IgD-negative memory B cell (primary cell): Measurements from ENCODE around the gene FOXN3. TPM values are rescaled to one million over a fixed set of nuclear protein-coding genes. Genes with fewer than 3 reads are reported as not detected.
"Not testable (repeated sequence)": the region's sequence is repeated elsewhere in the genome, so short reads cannot be mapped to it uniquely, and the experiment has no call there.

Experiments
- H3K27ac Mint-ChIP-seq, 3 donors: one replicate each; pipeline ENCODE4 v1.8.0; 2020 to 2022; ENCODE audit warnings: mild to moderate bottlenecking in 3 of 3, mixed read lengths in 3 of 3, moderate library complexity in 1 of 3
- H3K27me3 Mint-ChIP-seq: one replicate; pipeline ENCODE4 v1.8.0; 2021; ENCODE audit warnings: mixed read lengths
- H3K36me3 Mint-ChIP-seq: one replicate; pipeline ENCODE4 v1.8.0; 2020; ENCODE audit warnings: mild to moderate bottlenecking, mixed read lengths
- H3K4me1 Mint-ChIP-seq, 3 donors: one replicate each; pipeline ENCODE4 v1.8.0; 2020 to 2022; ENCODE audit warnings: mixed read lengths in 3 of 3, mild to moderate bottlenecking in 1 of 3
- H3K4me3 Mint-ChIP-seq, 4 donors: one replicate each; pipeline ENCODE4 v1.8.0; 2020 to 2022; ENCODE audit warnings: mild to moderate bottlenecking in 4 of 4, mixed read lengths in 4 of 4, moderate library complexity in 3 of 4
- H3K9me3 Mint-ChIP-seq, 3 donors: one replicate each; pipeline ENCODE4 v1.8.0; 2020 to 2021; ENCODE audit warnings: mixed read lengths in 3 of 3, mild to moderate bottlenecking in 1 of 3
- polyA plus RNA-seq: library from polyadenylated mRNA; unstranded; fragments of 300-500 nt; fragmentation: Illumina TruSeq; gene quantifications from one replicate; pipeline ENCODE4 v1.2.3, GENCODE V29; 2021

Gene FOXN3
- polyA plus RNA-seq, 1 donor from 2014 or later = 62.5 TPM

GRCh38 chr14:89262041-89262440 lies 155.0 kb downstream of the FOXN3 start:
- Mint-ChIP-seq H3K4me1 (peaks cover 21 to 31% (median 30%) of the 10 kb centered on the region in 3 donors), H3K4me3 (peak overlapping the region in 2 of 4 donors; percentile 20 to 49), H3K27me3 (no peaks in the 10 kb centered on the region), H3K9me3 (no peaks in the 10 kb centered on the region), H3K27ac (peak overlapping the region in 1 of 3 donors; percentile 58), H3K36me3 (peaks cover 5% of the 10 kb centered on the region)

- H3K36me3 Mint-ChIP-seq = peaks cover 4% of the 10 kb centered on the region
- no peaks in the 10 kb centered on the region for H3K9me3 Mint-ChIP-seq
- peaks cover 18 to 28% (median 23%) of the 10 kb centered on the region in 3 donors for H3K4me1 Mint-ChIP-seq
- H3K27me3 Mint-ChIP-seq = no peaks in the 10 kb centered on the region
- H3K27ac Mint-ChIP-seq = no peak overlapping the region
- no peak overlapping the region for H3K4me3 Mint-ChIP-seq
Measured at GRCh38 chr14:89260898-89261297, 156.1 kb downstream of the FOXN3 start.

DNA sequence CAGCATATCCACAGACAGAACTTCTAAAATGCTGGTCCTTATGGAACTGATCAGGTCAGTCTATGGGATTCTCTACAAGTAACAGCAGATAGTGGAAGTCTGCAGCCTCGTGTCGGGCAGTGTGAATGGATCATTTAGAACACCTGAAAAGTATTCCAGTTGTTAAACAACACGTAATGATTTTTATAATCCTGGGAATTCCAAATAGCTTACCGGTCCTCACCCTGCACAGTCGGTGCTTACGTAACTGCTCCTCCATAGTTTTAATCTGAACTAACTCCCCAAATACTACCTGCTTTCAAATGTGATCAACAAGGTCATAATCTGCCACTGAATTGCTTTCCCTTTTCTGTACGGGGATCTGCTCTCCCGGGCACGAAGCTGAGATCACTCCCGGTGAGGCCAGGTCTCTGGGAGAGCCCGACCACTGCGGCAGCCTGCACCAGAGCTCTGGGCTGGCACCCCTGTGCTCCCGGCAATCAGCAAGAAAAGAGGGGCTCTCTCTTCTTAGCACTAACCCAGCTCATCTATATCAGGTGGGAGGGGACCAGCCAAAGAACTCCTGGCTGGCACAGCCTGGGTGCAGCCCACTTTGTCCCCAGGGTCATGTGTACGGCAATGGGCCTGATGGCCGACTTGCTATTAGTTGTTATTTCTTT lies 157.0 kb downstream of the FOXN3 start:
- H3K27me3 Mint-ChIP-seq = no peaks in the 10 kb centered on the region
- peaks cover 4% of the 10 kb centered on the region for H3K36me3 Mint-ChIP-seq
- H3K9me3 Mint-ChIP-seq = no peaks in the 10 kb centered on the region
- peaks cover 18 to 24% (median 18%) of the 10 kb centered on the region in 3 donors for H3K4me1 Mint-ChIP-seq
- H3K27ac Mint-ChIP-seq = no peak overlapping the region
- no peak overlapping the region for H3K4me3 Mint-ChIP-seq

GRCh38 chr14:89258728-89259273 lies 158.2 kb downstream of the FOXN3 start:
- Mint-ChIP-seq H3K27me3 (no peaks in the 10 kb centered on the region), H3K36me3 (peaks cover 4% of the 10 kb centered on the region), H3K4me3 (no peak overlapping the region), H3K4me1 (peaks cover 9 to 17% (median 12%) of the 10 kb centered on the region in 3 donors), H3K9me3 (no peaks in the 10 kb centered on the region), H3K27ac (peak overlapping the region in 2 of 3 donors; percentile 45 to 53)

GRCh38 chr14:89256951-89257350 lies 160.1 kb downstream of the FOXN3 start:
- H3K36me3 Mint-ChIP-seq = peaks cover 9% of the 10 kb centered on the region
- H3K27ac Mint-ChIP-seq = peak overlapping the region in 1 of 3 donors; percentile 28
- no peaks in the 10 kb centered on the region for H3K27me3 Mint-ChIP-seq
- H3K4me1 Mint-ChIP-seq = peaks cover 12 to 16% (median 14%) of the 10 kb centered on the region in 3 donors
- no peaks in the 10 kb centered on the region for H3K9me3 Mint-ChIP-seq
- H3K4me3 Mint-ChIP-seq = no peak overlapping the region

DNA sequence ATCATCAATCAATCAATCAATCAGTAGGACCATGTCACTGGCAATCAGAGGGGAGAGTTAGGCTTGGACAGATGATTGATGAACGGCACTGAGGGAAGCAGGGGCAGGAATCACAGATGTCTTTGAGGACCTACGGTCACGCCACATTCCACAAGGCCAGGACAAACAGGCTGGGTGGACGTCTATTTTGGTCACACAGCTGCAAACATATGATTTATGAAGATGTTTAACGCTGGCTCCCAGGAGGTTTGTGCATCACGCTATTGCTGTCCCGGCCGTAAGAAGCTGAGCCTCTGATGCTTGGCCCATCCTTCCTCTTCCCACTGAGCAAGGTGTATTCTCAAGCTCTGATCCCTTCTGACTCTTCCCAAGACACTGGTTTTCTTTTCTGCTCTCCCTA lies 160.8 kb downstream of the FOXN3 start:
- H3K4me1 Mint-ChIP-seq = peaks cover 12 to 19% (median 14%) of the 10 kb centered on the region in 3 donors

DNA sequence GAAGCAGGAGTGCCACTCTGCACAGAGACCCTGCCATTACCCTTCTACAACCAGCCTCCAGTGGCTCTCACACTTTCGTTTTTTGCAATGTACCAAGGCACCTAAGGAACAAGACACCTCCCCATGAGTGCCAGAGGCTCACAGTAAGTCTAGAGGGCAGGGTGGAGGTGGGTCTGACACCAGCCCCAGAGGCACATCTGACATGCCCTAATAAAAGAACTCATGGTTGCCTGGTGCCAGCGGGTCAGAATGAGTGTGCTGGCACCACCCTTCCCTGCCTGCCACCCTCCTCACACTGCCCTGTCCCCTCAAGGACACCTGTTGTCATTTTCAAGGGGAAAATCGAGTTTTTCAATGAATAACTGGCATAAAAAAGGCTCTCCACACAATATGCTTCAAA lies 161.2 kb downstream of the FOXN3 start:
- peaks cover 12 to 23% (median 14%) of the 10 kb centered on the region in 3 donors for H3K4me1 Mint-ChIP-seq
- no peak overlapping the region for H3K27ac Mint-ChIP-seq
- peaks cover 0 to under 1% (median 0%) of the 10 kb centered on the region in 3 donors for H3K9me3 Mint-ChIP-seq
- no peaks in the 10 kb centered on the region for H3K27me3 Mint-ChIP-seq
- no peak overlapping the region for H3K4me3 Mint-ChIP-seq
- H3K36me3 Mint-ChIP-seq = peaks cover 9% of the 10 kb centered on the region

More for the DNA sequence above, 160.8 kb downstream of the FOXN3 start:
- Mint-ChIP-seq H3K36me3 (peaks cover 9% of the 10 kb centered on the region), H3K27me3 (no peaks in the 10 kb centered on the region), H3K4me3 (no peak overlapping the region), H3K27ac (no peak overlapping the region), H3K9me3 (no peaks in the 10 kb centered on the region)

DNA sequence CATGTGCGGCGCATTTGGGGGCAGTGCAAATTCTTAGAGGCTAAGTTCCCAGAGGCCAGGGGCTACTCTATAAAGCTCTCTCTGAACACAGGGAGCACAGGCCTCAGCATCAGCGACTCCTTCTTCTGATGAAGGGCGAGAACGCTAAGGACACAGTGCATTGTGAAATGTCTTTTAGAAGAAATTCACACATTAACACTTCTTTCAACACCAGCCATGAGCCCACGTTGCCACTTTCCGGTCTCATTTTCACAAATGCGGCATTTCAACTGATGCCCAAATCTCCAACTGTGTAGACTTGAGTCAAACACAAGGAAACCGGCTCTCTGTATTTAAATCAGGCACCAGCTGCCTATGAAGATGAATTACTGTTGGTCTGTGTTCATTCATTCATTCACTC lies 162.0 kb downstream of the FOXN3 start:
- peaks cover 13% of the 10 kb centered on the region for H3K36me3 Mint-ChIP-seq
- H3K27me3 Mint-ChIP-seq = no peaks in the 10 kb centered on the region
- H3K4me1 Mint-ChIP-seq = peaks cover 16 to 26% (median 17%) of the 10 kb centered on the region in 3 donors
- H3K27ac Mint-ChIP-seq = no peak overlapping the region
- peaks cover 0 to 4% (median 0%) of the 10 kb centered on the region in 3 donors for H3K9me3 Mint-ChIP-seq
- H3K4me3 Mint-ChIP-seq = no peak overlapping the region

DNA sequence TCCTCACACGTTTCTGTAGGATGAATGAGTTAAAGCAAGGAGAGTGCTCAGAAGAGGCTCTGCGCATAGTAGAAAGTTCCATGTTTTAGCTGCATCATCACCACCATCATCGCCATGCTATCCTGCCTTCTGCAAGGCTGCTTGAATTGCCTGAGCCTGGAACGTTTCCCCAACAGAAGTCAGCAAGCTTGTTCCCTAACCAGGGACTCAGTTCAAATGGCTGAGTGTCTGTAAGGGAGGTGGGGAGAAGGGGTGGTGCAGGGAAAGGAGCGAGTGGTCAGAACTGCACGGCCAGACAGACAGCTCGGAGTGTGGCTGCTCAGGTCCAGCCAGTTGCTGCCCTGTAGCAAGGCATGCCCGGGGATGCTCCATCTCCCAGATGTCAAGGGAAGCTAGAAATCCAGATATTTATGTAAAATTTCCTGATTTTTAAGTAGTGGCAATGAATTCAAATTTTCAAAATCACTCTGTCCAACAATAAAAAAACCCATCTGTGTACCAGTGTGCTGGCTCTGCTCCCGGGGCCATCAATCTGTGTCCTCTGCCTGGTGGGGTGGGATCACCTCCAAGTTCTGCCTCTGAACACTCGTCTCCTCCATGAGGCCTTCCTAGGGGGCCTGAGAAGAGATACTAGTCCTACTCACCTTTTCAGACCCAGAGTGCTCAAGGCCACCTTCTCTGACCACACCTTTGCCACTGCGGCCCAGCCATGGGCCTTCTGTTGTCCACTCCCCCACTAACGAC lies 162.7 kb downstream of the FOXN3 start:
- Mint-ChIP-seq H3K27ac (peak overlapping the region in 1 of 3 donors; percentile 8), H3K27me3 (no peaks in the 10 kb centered on the region), H3K9me3 (peaks cover 0 to 4% (median 0%) of the 10 kb centered on the region in 3 donors), H3K4me1 (peaks cover 16 to 28% (median 18%) of the 10 kb centered on the region in 3 donors), H3K4me3 (no peak overlapping the region), H3K36me3 (peaks cover 16% of the 10 kb centered on the region)

DNA sequence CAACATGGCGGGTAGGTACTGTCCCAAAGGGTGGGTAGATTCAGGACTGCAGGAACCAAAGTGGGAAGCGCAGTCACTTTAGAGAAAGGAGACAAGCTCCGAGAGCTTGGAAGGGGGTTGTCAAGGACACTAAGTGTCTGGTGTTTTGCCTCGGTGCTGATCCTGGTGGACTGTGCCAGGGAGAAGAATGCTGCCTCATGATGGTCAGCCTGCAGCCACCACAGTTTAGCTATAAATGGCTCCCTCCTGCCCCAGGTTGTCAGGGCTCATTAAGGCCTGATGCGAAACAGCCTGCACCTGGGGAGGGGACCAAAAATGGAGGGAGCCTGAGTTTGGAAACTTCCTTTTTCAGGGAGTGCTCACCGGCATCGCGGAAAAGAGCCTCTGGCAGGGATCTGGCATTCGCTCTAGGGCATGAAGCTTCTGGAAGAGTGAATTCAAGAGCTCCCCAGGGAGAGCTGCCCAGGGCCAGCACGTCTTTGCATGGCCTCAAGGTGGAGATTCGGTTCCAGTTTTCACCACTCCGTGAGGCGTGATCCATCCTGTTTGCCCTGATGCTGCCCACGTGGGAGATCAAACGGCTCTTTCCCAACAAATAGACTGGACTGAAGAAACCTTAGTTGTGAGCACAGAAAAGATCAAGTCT lies 164.0 kb downstream of the FOXN3 start:
- peak overlapping the region in 1 of 3 donors; percentile 33 for H3K27ac Mint-ChIP-seq
- peaks cover 0 to 4% (median 0%) of the 10 kb centered on the region in 3 donors for H3K9me3 Mint-ChIP-seq
- no peaks in the 10 kb centered on the region for H3K27me3 Mint-ChIP-seq
- no peak overlapping the region for H3K4me3 Mint-ChIP-seq
- peaks cover 16% of the 10 kb centered on the region for H3K36me3 Mint-ChIP-seq
- peaks cover 8 to 32% (median 14%) of the 10 kb centered on the region in 3 donors for H3K4me1 Mint-ChIP-seq

DNA sequence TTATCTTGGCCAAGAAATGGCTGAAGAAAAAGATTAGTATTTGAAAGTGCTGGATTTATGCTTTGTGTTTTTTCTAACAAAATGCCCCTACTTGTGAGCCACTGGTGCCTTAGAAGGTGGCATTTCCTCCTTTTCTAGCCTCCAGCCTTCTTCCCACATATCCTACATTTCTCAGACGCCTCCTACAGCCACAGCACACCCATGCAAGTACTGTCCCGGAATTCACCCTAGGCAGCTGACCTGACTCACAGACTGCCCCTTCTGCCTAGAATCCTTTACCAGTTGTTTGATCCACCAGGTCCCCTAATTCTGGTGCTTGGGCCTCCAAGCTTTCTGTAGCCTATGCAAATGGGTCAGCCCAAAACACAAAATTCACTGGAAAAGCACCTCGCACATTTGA lies 166.0 kb downstream of the FOXN3 start:
- no peaks in the 10 kb centered on the region for H3K27me3 Mint-ChIP-seq
- H3K27ac Mint-ChIP-seq = peak overlapping the region in 1 of 3 donors; percentile 4

GRCh38 chr14:89250655-89250975 lies 166.4 kb downstream of the FOXN3 start:
- Mint-ChIP-seq H3K36me3 (peaks cover 16% of the 10 kb centered on the region), H3K4me1 (peaks cover 8 to 34% (median 20%) of the 10 kb centered on the region in 3 donors), H3K27ac (peak overlapping the region in 2 of 3 donors; percentile 4 to 40)
- not testable (repeated sequence) for H3K9me3 Mint-ChIP-seq, H3K27me3 Mint-ChIP-seq, H3K4me3 Mint-ChIP-seq

More for the DNA sequence above, 166.0 kb downstream of the FOXN3 start:
- Mint-ChIP-seq H3K36me3 (peaks cover 16% of the 10 kb centered on the region), H3K4me3 (no peak overlapping the region), H3K4me1 (peaks cover 8 to 34% (median 20%) of the 10 kb centered on the region in 3 donors), H3K9me3 (peaks cover 0 to 4% (median 0%) of the 10 kb centered on the region in 3 donors)

DNA sequence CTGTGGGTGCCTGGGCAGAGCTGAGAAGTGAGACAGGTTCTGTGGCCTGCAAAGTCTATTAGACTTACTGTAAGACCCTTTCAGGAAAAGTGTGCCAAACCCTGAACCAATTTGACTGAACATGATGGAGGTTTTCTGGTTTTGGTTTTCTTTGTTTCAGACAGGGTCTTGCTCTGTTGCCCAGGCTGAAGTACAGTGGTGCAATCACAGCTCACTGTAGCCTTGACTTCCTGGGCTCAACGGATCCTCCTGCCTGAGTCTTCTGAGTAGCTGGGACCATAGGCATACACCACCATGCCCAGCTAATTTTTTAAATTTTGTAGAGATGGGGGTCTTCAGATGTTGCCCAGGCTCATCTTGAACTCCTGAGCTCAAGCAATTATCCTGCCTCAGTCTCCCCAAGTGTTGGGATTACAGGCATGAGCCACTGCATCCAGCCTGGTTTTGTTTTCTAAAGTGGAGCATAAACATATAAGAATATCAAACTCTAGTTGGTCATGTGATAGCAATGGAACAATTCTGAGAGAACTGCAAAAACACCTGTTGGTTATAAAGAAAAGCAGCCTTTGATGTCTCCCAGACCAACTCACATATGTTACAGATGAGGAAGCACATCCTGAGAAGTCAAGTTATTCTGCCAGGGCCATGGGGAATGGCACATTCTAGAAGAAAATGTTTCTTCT lies 166.9 kb downstream of the FOXN3 start:
- Mint-ChIP-seq H3K9me3 (peaks cover 0 to 4% (median 0%) of the 10 kb centered on the region in 3 donors), H3K4me3 (no peak overlapping the region), H3K4me1 (peaks cover 9 to 36% (median 21%) of the 10 kb centered on the region in 3 donors), H3K27me3 (no peaks in the 10 kb centered on the region), H3K36me3 (peaks cover 16% of the 10 kb centered on the region), H3K27ac (no peak overlapping the region)

DNA sequence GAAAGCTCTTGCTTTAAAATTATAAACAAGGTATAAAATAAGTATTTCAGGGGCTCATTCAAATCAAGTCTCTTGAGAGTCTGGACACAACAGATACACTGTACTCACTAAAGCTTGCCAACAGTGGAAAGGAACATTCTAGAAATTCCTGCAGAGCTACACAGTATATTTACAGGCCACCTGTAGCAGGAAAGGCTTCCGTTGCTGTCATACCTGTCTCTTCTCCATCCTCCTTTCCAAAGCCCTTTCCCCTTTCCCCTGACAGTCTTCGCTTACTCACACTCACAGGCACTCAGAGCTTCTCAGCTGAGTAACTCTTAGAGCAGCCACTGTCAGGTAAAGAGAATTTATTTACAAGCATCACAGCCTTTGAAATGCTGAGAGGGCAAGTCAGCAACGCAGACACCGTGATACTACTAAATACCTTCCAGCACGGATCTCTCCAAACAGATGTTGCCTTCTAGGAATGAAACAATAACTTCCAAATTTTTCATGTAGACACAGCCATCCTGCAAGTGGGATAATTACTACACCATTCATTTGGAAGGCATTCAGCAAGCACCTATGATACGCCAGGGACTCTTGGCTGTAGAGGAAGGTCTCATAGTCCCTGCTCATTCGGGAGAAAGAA lies 167.9 kb downstream of the FOXN3 start:
- H3K9me3 Mint-ChIP-seq = peaks cover 0 to 4% (median 0%) of the 10 kb centered on the region in 3 donors
- H3K27me3 Mint-ChIP-seq = no peaks in the 10 kb centered on the region
- H3K4me3 Mint-ChIP-seq = peak overlapping the region in 1 of 4 donors; percentile 77
- H3K27ac Mint-ChIP-seq = no peak overlapping the region
- peaks cover 16 to 46% (median 30%) of the 10 kb centered on the region in 3 donors for H3K4me1 Mint-ChIP-seq
- H3K36me3 Mint-ChIP-seq = peaks cover 16% of the 10 kb centered on the region
